Duodenal mucosa (tissue), 2 donors: ENCODE data around the gene GBE1.

Source experiments
- H3K27ac ChIP-seq: one replicate; pipeline ENCODE4 v1.7.0; 2013; ENCODE audit warnings: low read depth, low read length
- H3K27me3 ChIP-seq, 2 donors: one replicate each; pipeline ENCODE4 v1.7.0; 2013; ENCODE audit warnings: low read length in 2 of 2, control low read depth in 1 of 2; ENCODE audit not compliant: insufficient read depth in 2 of 2, control insufficient read depth in 1 of 2
- H3K36me3 ChIP-seq, 2 donors: one replicate each; pipeline ENCODE4 v1.7.0; 2013; ENCODE audit warnings: low read length in 2 of 2, control low read depth in 1 of 2; ENCODE audit not compliant: insufficient read depth in 2 of 2, control insufficient read depth in 1 of 2
- H3K4me1 ChIP-seq, 2 donors: one replicate each; pipeline ENCODE4 v1.7.0; 2013; ENCODE audit warnings: low read length in 2 of 2, control low read depth in 1 of 2; ENCODE audit not compliant: insufficient read depth in 2 of 2, control insufficient read depth in 1 of 2
- H3K4me3 ChIP-seq, 2 donors: one replicate each; pipeline ENCODE4 v1.7.0; 2013; ENCODE audit warnings: low read length in 2 of 2, low read depth in 1 of 2
- H3K9ac ChIP-seq, 2 donors: one replicate each; pipeline ENCODE4 v1.7.0; 2013; ENCODE audit warnings: low read length in 2 of 2, low read depth in 1 of 2
- H3K9me3 ChIP-seq, 2 donors: one replicate each; pipeline ENCODE4 v1.7.0; 2013; ENCODE audit warnings: low read length in 2 of 2, control low read depth in 1 of 2; ENCODE audit not compliant: control insufficient read depth in 1 of 2

The GBE1 gene

GRCh38 chr3:81492040-81492439, 269.4 kb downstream of the GBE1 start:
- Histone ChIP-seq H3K27me3 (no peaks in the 10 kb centered on the region), H3K4me3 (no peak overlapping the region), H3K36me3 (no peaks in the 10 kb centered on the region), H3K9me3 (no peaks in the 10 kb centered on the region), H3K4me1 (no peaks in the 10 kb centered on the region), H3K9ac (no peak overlapping the region), H3K27ac (no peak overlapping the region)

- Histone ChIP-seq H3K9ac (no peak overlapping the region), H3K4me1 (peaks cover under 1 to 5% of the 10 kb centered on the region in 2 donors), H3K36me3 (no peaks in the 10 kb centered on the region), H3K4me3 (no peak overlapping the region), H3K9me3 (no peaks in the 10 kb centered on the region), H3K27ac (no peak overlapping the region), H3K27me3 (no peaks in the 10 kb centered on the region)
These were observed 270.7 kb downstream of the GBE1 start for GRCh38 chr3:81490541-81491288.

GRCh38 chr3:81485444-81485865, 276.0 kb downstream of the GBE1 start:
- Histone ChIP-seq H3K27me3 (no peaks in the 10 kb centered on the region), H3K9ac (no peak overlapping the region), H3K4me1 (peaks cover 8 to 10% of the 10 kb centered on the region in 2 donors), H3K36me3 (no peaks in the 10 kb centered on the region), H3K9me3 (no peaks in the 10 kb centered on the region), H3K4me3 (peak overlapping the region; percentile 25 to 44), H3K27ac (peak overlapping the region; percentile 1)

- Histone ChIP-seq H3K9me3 (no peaks in the 10 kb centered on the region), H3K27ac (no peak overlapping the region), H3K9ac (no peak overlapping the region)
These were observed 276.9 kb downstream of the GBE1 start for GRCh38 chr3:81484520-81484919.

DNA sequence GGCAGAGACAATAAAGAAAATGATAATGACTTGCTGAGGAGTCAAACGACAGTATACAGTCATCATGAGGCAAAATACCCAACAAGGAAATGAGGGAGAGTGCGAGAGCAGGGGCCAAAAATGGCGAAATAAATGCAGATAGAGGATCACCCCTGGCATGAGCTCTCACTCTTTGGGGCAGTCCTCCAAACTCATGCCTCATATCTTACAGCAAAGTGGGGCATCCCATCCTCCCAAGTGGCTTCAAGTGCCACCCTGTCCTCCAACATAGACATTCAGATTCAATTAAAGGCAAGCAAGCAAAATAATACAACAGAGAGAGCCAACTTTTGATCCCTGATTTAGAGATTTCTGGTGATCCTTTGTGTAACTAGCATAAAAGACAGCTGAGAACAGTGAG, 278.4 kb downstream of the GBE1 start:
- Histone ChIP-seq H3K27me3 (no peaks in the 10 kb centered on the region), H3K4me1 (peaks cover 8 to 10% of the 10 kb centered on the region in 2 donors)

More at GRCh38 chr3:81484520-81484919, 276.9 kb downstream of the GBE1 start:
- no peaks in the 10 kb centered on the region for H3K36me3 ChIP-seq
- H3K27me3 ChIP-seq, result no peaks in the 10 kb centered on the region
- H3K4me1 ChIP-seq, result peaks cover 8 to 10% of the 10 kb centered on the region in 2 donors
- no peak overlapping the region for H3K4me3 ChIP-seq

DNA sequence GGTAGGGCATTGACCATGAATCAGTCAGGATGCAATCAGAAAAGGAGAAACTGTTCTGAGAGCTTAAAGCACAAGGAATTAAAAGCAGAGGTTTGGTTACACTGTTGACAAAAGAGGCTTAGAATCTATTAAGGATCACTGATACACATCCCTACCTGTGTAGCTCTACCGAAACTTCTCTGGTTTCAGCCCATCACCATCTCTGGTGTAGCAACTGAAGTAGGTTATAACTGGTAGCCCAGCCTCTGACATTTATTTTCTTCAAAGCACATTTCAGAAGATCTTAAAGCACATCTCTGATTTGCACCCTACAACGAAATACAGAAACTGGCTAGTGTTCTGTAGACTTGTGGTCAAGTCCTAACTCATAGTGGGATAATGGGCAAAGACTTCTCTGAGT, 283.7 kb downstream of the GBE1 start:
- H3K4me3 ChIP-seq, result no peak overlapping the region
- no peak overlapping the region for H3K9ac ChIP-seq
- H3K36me3 ChIP-seq, result no peaks in the 10 kb centered on the region
- no peaks in the 10 kb centered on the region for H3K9me3 ChIP-seq
- H3K27ac ChIP-seq, result no peak overlapping the region
- no peaks in the 10 kb centered on the region for H3K27me3 ChIP-seq
- no peaks in the 10 kb centered on the region for H3K4me1 ChIP-seq

More for the DNA sequence above, 278.4 kb downstream of the GBE1 start:
- Histone ChIP-seq H3K9ac (no peak overlapping the region), H3K9me3 (no peaks in the 10 kb centered on the region), H3K36me3 (no peaks in the 10 kb centered on the region), H3K4me3 (no peak overlapping the region), H3K27ac (no peak overlapping the region)

DNA sequence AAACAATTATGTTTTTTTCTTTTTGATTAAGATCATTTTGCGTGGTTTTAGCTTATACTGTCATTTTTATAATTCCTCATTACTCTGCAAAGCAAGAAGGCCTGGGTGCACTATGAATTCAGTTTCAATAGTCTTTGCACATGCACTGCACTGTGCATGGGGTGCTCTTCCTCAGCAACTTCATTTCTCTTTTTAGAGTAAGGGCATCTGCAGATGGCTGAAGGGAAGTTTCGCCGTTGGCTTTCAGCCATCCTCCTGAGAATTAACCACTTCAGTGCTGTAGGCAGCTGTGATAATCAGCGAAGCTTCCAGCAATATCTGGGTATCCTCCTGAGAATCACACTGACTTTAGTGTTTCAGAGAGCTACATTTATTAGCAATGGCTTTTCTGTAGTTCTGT, 284.8 kb downstream of the GBE1 start:
- Histone ChIP-seq H3K9me3 (no peaks in the 10 kb centered on the region), H3K4me3 (no peak overlapping the region), H3K4me1 (no peaks in the 10 kb centered on the region), H3K9ac (no peak overlapping the region), H3K27me3 (no peaks in the 10 kb centered on the region), H3K27ac (no peak overlapping the region), H3K36me3 (no peaks in the 10 kb centered on the region)

DNA sequence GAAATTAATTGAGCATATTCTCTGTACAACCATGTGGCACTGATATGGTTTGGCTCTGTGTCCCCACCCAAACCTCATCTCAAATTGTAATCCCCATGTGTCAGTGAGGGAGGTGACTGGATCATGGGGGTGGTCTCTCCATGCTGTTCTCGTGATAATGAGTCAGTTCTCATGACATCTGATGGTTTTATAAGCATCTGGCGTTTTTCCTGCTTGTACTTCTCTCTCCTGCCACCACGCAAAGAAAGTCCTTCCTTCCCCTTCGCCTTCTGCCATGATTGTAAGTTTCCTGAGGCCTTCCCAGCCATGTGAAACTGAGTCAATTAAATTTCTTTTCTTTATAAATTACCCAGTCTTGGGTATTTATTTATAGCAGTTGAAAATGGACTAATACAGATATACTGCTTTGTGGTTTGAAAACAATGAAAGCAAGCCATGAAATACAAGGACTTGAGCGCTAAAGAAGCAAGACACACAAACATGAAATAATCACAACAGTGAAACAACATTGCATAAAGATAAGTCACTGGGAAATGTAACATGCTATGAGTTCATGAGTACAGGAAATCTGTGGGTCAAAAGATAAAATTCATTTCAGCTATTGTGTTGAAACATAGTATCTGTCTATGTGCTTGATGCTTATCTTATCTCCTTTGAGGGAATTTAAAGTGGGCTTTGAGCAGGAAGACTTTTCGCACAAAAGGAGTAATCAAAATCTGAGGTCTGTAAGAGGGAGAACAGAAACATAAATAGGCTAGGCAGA, 288.7 kb downstream of the GBE1 start:
- no peak overlapping the region for H3K4me3 ChIP-seq
- peaks cover 0 to 18% of the 10 kb centered on the region in 2 donors for H3K4me1 ChIP-seq
- no peak overlapping the region for H3K27ac ChIP-seq

DNA sequence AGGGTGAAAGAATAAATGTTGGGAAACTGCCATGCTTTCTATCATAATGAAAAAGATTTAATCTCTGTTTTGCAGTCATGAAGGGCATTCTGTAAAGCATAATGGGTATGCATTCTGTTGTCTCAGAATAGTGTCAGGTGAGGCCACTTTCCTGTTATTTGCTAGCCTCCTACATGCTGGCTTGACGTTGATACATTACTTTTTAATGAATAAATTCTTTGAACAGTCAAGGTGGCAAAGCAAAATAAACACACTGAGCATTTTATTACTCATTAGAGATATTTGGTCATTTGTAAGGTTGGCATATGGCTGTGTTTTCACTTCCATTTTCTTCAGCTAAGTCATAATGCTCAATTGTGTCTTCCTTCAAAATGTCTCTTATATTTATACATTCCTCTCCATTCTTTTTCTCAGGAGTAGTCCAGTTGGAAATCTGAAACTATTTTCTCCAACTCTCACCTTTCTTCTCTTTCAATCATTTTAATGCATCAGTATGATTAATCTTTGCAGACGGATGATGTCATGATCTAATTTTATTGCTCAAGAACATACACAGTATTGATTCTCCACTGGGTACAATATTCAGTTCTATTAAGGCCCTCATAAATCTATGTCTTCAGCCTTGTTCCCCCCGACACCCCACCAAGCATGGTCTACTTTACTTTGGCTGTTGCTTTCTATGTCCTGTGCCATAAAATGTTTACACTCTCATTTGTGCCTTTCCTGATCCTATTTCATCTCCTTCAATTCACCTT, 290.7 kb downstream of the GBE1 start:
- Histone ChIP-seq H3K4me3 (no peak overlapping the region), H3K9me3 (no peaks in the 10 kb centered on the region), H3K36me3 (no peaks in the 10 kb centered on the region), H3K9ac (no peak overlapping the region), H3K27me3 (no peaks in the 10 kb centered on the region), H3K4me1 (peaks cover 0 to 18% of the 10 kb centered on the region in 2 donors), H3K27ac (no peak overlapping the region)

More for the DNA sequence above, 288.7 kb downstream of the GBE1 start:
- Histone ChIP-seq H3K9me3 (no peaks in the 10 kb centered on the region), H3K9ac (no peak overlapping the region), H3K36me3 (no peaks in the 10 kb centered on the region), H3K27me3 (no peaks in the 10 kb centered on the region)

DNA sequence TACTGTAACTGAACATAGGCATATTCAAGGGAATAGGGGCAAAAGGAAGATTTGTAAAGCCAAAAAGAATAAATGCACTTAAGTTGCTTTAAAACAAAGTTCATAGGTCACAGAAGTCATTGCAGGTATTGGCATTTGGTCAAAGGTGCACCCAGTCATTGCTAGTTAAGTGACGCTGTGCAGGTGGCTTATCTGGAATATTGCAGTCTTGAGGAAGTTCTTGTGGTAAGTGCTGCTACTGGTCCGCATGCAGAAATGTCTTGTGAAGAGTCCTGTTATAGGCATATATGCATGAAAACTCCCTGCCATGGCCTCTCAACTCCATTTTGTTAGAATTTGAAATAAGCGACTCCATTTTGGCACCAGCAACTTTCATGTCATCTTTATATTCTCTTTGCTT, 293.1 kb downstream of the GBE1 start:
- Histone ChIP-seq H3K27ac (no peak overlapping the region), H3K9ac (no peak overlapping the region), H3K4me1 (peaks cover 0 to 18% of the 10 kb centered on the region in 2 donors), H3K9me3 (no peaks in the 10 kb centered on the region), H3K36me3 (no peaks in the 10 kb centered on the region), H3K27me3 (no peaks in the 10 kb centered on the region), H3K4me3 (no peak overlapping the region)
